Skin of body (tissue), 2 donors: ENCODE data around the gene ACOT6. TPM values are rescaled to one million over a fixed set of nuclear protein-coding genes. Genes with fewer than 3 reads are reported as not detected.
"Not testable (repeated sequence)": the region's sequence is repeated elsewhere in the genome, so short reads cannot be mapped to it uniquely, and the experiment has no call there.

Source experiments
- DNase-seq: peaks from one replicate; lab custom pipeline; 2025; lab: John Stamatoyannopoulos, UW
- total RNA-seq: library from RNA; depleted of rRNA; stranded (reverse); fragments of >200 nt; gene quantifications from one replicate; pipeline ENCODE4 v1.2.3, GENCODE V29; 2014

The ACOT6 gene, protein sequence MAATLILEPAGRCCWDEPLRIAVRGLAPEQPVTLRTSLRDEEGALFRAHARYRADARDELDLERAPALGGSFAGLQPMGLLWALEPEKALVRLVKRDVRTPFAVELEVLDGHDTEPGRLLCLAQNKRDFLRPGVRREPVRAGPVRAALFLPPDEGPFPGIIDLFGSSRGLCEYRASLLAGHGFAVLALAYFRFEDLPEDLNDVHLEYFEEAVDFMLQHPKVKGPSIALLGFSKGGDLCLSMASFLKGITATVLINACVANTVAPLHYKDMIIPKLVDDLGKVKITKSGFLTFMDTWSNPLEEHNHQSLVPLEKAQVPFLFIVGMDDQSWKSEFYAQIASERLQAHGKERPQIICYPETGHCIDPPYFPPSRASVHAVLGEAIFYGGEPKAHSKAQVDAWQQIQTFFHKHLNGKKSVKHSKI
- total RNA-seq: not detected

DNA sequence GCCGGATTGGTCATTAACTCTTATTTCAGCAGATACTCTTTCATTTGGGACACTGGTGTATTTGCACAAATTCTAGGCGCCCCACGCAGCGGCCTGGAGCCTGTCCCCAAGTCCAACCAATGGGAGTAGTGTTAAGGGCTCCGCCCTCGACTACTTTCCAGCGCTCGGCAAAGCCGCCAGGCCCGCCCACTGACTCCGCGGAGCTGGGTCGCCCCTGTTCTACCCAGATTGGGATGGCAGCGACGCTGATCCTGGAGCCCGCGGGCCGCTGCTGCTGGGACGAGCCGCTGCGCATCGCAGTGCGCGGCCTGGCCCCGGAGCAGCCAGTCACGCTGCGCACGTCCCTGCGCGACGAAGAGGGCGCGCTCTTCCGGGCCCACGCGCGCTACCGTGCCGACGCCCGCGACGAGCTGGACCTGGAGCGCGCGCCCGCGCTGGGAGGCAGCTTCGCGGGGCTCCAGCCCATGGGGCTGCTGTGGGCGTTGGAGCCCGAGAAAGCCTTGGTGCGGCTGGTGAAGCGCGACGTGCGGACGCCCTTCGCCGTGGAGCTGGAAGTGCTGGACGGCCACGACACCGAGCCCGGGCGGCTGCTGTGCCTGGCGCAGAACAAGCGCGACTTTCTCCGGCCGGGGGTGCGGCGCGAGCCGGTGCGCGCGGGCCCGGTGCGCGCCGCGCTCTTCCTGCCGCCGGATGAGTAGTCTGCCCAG is at the start of gene ACOT6:
ACOT6 (plus strand) TSS at position 179 of the 707 bp plus-strand sequence; CDS start at position 234, 55 bp downstream.
- peak; percentile 73 for DNase-seq

- DNase-seq: not testable (repeated sequence)
Measured at GRCh38 chr14:73562696-73563095, 49.6 kb upstream of the ACOT6 start.

DNA sequence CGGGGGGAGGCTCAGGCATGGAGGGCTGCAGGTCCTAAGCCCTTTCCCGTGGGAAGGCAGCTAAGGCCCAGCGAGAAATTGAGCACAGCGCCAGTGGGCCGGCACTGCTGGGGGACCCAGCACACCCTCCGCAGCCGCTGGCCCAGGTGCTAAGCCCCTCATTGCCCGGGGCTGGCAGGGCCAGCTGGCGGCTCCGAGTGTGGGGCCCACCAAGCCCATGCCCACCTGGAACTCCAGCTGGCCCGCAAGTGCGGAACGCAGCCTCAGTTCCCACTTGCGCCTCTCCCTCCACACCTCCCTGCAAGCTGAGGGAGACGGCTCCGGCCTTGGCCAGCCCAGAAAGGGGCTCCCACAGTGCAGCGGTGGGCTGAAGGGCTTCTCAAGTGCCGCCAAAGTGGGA is 45.9 kb upstream of the ACOT6 start:
- DNase-seq: not testable (repeated sequence)

DNA sequence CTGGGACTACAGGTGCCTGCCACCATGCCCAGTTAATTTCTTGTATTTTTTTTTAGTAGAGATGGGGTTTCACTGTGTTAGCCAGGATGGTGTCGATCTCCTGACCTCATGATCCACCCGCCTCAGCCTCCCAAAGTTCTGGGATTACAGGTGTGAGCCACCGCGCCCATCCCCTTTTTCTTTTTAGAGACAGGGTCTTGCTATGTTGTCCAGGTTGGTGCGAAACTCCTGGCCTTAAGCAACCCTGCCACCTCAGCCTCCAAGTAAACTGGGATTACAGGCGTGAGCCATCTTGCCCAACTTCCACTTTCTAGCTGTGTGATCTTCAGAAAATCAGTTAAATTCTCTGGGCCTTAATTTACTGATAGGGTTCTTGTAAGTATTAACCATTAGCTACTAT is 45.4 kb upstream of the ACOT6 start:
- not testable (repeated sequence) for DNase-seq

GRCh38 chr14:73567358-73567757 is 45.0 kb upstream of the ACOT6 start:
- DNase-seq: no peak

DNA sequence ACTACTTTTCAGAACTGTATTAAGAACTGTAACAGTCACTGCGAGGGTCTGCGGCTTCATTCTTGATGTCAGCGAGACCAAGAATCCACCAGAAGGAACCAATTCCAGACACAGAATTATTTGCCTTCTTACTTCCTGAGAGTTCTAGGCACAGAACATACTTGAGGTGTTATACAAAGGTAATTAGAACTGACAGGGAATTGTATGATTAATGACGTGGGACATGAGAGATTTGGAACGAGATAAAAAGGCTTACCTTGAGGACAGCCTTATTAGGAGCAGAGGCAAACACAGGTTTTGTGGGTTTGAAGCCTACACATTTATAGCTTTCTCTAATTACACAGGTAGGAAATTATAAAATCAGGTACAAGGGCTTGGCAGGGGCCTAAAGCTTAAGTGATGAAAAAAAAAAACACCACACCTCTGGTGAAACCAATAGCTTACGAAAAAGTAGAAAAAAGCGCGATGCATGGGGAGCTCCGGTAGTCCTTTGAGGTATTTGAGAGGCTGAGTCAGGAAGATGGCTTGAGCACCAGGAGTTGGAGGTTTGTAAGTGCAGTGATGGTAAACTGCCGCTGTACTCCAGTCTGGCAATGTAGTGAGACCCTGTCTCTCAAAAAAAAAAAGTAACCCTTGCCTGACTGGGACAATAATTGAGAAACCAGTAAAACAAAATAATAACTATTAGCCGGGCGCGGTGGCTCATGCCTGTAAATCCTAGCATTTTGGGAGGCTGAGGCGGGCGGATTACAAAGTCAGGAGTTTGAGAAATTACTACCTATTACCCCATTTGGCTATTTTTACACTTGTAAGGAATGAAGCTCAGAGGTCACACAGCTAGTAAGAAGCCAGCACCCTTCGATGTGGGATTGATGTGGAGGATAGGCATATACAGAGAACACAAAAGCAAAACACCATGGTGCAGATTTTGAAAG is 44.1 kb upstream of the ACOT6 start:
- DNase-seq: no peak

DNA sequence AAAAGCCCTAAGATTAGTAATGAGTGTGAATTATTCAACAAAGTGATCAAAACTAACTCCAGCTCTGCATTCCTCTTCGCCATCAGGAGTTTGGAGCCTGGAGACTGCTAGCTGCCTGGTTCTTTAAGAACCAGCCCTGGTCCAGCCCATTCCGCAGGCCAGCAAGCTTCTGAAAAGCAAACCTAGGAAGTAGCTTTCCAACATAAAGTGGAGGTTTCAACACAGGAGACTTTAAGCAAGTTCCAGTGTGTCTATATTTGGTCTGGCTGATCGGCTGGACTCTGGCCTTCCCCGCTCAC is 43.5 kb upstream of the ACOT6 start:
- DNase-seq: not testable (repeated sequence)

DNA sequence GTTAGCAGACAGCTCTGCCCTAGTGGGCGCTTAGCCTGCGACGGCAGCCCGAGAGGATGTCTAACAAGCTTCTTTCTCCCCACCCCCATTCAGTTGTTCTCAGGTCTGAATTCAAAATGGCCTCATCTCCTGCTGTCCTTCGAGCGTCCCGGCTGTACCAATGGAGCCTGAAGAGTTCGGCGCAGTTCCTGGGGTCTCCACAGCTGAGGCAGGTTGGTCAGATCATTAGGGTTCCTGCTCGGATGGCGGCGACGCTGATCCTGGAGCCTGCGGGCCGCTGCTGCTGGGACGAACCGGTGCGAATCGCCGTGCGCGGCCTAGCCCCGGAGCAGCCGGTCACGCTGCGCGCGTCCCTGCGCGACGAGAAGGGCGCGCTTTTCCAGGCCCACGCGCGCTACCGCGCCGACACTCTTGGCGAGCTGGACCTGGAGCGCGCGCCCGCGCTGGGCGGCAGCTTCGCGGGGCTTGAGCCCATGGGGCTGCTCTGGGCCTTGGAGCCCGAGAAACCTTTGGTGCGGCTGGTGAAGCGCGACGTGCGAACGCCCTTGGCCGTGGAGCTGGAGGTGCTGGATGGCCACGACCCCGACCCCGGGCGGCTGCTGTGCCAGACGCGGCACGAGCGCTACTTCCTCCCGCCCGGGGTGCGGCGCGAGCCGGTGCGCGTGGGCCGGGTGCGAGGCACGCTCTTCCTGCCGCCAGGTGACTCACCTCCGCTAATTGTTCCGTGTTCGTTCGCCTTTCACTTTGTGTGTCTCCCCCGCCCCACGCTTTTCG is 42.9 kb upstream of the ACOT6 start, which contains the start of gene ACOT2:
ACOT2 (plus strand) TSS at position 29 of the 774 bp plus-strand sequence; CDS start at position 57, 28 bp downstream.
- DNase-seq: peak; percentile 63

DNA sequence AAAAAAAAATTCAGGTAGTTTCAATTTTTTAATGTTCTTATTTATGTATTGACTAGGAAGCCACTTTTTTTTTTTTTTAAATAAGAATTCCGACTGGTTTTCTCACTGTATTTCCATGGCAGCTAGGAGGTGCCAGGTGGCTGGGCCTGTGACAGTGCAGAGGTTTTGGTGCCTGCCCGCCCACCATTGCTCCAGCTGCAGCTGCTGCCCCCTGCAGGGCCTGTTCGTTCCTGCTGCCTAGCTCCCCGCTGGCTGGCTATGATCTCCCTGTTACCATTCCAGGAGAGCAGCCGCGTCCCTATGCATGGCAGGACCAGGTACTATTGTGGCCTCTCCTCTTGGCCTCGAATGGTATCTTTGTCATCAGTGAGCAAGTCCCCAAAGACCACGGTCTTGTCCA is 41.4 kb upstream of the ACOT6 start:
- DNase-seq: not testable (repeated sequence)

DNA sequence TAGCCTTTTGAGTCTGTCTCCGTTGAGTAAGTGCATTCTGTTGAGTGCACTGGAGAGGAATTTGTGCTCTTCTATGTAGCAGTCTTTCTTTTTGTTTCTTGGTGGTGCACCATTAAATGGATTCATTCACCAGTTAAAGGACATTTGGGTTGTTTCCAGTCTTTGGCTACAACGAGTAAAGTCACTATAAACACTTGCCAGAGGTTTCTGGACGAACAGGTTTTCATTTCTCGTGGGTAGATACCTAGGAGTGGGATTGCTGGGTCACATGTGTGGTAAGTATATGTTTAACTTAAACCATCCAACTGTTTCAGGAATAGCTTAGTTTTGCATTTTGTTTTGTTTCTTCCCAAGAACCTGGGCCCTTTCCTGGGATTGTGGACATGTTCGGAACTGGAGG is 39.3 kb upstream of the ACOT6 start:
- DNase-seq: not testable (repeated sequence)

DNA sequence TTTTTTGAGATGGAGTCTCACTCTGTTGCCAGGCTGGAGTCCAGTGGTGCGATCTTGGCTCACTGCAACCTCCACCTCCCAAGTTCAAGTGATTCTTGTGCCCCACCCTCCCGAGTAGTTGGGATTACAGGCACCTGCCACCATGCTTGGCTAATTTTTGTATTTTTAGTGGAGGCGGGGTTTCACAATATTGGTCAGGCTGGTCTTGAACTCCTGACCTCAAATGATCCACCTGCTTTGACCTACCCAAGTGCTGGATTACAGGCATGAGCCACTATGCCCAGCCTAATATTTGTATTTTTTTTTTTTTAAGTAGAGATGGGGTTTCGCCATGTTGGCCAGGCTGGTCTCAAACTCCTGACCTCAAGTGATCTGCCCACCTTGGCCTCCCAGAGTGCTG is 38.6 kb upstream of the ACOT6 start:
- not testable (repeated sequence) for DNase-seq

DNA sequence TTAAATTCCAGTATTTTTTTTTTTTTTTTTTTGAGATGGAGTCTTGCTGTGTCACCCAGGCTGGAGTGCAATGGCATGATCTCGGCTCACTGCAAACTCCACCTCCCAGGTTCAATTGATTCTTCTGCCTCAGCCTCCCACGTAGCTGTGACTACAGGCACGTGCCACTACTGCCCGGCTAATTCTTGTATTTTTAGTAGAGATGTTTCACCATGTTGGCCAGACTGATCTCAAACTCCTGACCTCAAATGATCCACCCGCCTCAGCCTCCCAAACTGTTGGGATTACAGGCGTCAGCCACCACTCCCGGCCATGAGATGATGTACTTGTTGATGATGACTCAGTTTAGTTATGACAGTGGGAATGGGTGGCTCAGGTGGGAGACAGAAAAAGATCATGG is 38.1 kb upstream of the ACOT6 start:
- not testable (repeated sequence) for DNase-seq

- DNase-seq: no peak
Measured at GRCh38 chr14:73576391-73576790, 35.9 kb upstream of the ACOT6 start.

- not testable (repeated sequence) for DNase-seq
Measured at GRCh38 chr14:73577214-73577613, 35.1 kb upstream of the ACOT6 start.

DNA sequence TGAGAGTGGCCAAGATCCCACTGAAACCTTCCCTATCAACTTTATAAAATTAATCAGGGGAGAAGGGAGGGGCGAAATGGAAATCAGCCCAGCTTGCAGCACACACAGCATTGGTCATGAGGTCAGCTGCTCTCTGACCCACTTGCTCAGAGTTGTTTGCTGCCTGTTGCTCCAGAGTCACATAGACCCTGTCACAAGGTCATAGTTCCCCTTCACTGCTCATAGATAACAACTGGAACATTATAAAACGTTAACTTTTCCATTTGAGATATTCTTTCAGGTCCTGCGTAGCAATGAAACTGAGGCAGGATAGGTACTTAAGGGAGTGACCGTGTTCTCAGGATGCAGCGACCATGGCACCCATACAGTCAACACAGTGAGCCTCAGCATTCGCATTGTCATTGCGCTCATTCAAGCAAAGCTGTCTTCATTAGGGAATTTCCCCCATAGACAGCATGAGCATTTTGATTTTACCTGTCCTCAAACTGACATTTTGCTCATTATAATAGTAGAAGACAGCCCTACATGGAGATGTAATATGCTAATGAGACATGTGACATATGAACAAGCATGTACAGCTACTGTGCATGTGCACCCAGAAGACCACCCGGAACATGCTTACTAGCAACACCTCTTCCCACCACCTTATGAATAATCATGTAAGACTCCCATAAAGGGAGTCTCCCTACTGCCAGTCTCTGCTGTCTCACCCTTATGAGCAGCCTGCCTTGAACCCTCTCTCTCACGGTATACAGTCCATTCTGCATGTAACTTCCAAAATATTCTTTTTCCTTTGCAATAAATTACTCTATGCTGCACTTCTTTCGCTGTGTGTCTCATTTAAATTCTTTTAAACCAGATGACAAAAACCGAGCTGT is 30.0 kb upstream of the ACOT6 start:
- not testable (repeated sequence) for DNase-seq

DNA sequence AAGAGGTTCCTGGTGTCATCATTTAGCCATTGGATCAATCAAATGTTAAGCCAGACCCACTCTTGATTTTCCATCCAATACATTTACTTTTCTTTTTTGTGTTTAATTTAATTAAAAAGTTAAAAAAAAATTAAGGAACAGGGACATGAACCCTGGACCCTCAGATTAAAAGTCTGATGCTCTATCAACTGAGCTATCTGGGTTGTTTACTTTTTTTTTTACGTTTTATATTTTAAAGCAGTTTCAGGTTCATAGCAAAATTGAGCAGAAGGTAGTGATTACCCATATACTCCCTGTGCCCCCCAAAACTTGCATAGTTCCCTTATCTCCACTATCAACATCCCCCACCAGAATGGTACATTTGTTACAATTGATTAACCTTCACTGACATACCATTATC is 23.6 kb upstream of the ACOT6 start:
- DNase-seq: no peak

- DNase-seq: no peak
Measured at GRCh38 chr14:73589116-73589515, 23.2 kb upstream of the ACOT6 start.

DNA sequence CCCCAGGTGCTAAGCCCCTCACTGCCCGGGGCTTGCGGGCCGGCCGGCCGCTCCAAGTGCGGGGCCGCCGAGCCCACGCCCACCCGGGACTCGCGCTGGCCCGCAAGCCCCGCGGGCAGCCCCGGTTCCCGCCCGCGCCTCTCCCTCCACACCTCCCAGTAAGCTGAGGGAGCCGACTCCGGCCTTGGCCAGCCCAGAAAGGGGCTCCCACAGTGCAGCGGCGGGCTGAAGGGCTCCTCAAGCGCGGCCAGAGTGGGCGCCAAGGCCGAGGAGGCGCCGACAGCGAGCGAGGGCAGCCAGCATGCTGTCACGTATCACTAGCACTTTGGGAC is 21.7 kb upstream of the ACOT6 start:
- not testable (repeated sequence) for DNase-seq

GRCh38 chr14:73591690-73592449 is 20.4 kb upstream of the ACOT6 start, which contains the start of gene ACOT4:
ACOT4 (plus strand) TSS chr14:73591873; CDS start chr14:73591960, 87 bp downstream.
- no peak for DNase-seq
